ENCODE results near the gene SEMA5A.

Gene SEMA5A

DNA sequence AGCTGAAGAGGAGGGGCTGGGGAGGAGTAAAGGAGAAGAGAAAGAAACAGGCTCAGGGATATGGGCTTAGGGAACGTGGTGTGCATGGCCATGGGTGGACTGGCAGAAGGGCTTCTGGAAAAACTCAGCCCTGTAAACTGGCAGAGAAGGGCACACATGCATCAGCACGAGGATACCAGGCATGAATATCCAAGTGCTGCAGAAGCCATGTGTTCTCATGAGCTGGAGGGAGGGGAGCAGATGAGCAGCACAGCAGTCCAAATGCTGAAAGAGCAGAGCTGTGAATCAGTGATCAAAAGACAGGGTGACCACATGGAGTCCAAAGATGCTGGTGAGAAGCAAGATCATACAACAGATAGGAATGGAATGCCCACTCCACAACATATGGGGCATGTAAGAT lies 72.3 kb downstream of the SEMA5A start:
- no peak for DNase-seq

DNA sequence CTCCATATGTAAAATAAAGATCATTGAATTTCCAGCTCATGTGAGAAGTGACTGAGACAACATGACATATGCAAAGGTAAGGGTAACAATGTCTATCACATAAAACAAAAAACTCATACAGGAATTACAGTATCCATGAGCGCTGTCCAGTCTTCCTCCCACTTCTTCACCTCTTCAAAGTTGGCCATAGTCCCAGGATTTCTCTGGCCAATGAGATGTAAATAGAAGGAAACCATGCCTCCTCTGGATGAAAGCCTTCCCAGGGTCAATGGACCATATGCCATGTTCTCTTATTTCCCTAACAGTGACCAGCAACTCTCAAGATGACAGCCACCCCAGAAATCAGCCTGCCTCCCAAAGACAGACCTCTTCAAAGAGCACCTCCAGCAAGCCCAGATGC lies 75.5 kb downstream of the SEMA5A start:
- DNase-seq, result no peak

DNA sequence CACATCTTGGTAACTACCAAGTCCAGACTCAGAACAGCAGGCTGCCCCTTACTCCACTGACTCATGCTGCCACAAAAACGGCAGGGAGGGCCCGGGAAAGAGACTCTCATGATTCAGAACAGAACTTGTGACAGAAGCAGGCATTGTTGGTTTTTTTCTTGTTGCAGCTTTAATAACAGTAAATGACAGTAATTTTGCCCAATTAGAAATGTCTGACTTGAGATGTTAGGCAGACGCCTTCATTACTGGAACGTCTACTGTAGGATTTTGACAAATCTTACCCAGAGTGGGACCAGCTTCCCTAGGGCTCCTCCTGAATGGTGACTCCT lies 77.9 kb downstream of the SEMA5A start:
- peak; percentile 49 for DNase-seq

DNA sequence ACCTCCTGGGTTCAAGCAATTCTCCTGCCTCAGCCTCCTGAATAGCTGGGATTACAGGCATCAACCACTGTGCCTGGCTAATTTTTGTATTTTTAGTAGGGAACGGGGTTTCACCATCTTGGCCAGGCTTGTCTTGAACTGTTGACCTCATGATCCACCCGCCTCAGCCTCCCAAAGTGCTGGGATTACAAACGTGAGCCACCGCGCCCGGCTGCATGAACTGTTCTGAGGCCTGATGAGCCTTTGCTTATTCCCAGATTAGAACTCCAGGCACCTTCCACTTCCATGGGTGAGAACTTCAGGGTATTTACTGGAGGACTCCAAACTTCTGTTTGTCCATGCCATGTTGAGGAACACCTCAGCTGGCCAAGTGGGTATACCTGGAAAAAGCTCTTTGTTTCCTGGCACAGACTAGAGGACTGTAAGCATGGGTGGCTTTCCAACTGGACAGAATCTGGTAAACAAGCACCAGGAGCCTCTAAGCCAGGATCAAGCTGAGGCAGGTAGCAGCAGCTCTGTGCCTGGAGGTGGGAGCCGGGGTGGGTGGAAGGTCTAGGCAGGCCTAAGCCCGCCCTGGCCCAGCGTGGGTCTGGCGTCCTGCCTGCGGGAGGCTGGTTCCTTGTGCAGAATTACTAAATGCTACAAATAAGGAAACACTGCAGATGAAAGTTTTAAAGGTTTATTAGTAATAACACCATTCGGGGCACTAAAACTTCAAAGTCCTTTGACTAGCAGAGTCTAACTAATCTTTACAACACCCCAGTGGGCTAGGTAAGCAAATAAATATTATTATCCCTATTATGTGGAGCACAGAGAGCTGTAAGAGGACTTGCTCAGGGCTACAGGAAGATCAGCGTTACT lies 78.4 kb downstream of the SEMA5A start:
- peak; percentile 49 for DNase-seq

DNA sequence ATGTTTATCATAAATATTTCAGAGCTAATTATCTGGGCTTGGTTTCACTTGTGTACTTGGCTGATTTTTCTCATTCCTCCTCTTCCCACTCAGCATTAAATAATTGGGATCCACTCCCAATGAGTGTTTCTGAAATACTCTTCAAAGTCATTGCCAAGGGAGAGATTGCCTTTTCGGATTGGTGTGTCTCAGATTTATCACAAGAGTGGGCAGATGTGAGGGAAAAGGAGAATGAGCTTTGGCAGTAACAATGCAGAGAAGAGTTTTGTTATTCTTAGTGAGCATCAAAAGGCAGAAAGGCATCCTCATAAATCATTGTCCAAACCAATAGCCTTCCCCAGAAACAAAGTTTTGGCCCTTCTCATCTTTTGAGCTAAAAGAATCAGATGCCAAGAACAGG lies 79.2 kb downstream of the SEMA5A start:
- no peak for DNase-seq

DNA sequence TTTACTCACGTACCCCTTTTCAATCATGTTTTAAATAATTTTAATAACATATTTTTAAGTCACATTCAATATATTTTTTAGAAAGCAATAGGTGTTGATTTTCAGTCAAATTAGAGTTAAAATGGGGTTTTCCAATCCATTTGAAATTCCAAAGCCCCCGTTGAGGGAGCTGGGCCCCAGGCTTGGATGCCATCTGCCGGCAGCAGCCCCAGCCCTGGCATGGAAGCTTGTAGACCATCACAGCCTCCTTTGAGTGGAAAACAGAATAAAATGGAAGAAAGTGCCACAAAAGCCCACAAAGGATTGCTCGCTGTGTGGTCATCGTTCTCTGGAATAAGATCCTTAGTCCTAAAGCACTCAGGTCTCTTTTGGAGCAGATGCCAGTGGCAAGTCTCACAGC lies 81.4 kb downstream of the SEMA5A start:
- DNase-seq, result no peak

DNA sequence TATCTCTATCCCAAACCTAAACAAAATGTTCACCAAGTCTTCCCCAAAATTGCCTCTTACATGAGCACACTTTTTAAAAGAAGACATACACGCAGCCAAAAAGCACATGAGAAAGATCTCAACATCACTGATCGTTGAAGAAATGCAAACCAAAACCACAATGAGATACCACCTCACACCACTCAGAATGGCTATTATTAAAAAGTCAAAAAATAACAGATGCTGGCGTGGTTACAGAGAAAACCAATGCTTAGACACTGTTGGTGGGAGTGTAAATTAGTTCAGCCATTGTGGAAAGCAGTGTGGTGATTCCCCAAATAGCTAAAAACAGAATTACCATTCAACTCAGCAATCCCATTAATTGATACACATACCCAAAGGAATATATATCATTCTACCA lies 83.8 kb downstream of the SEMA5A start:
- DNase-seq, result no peak

DNA sequence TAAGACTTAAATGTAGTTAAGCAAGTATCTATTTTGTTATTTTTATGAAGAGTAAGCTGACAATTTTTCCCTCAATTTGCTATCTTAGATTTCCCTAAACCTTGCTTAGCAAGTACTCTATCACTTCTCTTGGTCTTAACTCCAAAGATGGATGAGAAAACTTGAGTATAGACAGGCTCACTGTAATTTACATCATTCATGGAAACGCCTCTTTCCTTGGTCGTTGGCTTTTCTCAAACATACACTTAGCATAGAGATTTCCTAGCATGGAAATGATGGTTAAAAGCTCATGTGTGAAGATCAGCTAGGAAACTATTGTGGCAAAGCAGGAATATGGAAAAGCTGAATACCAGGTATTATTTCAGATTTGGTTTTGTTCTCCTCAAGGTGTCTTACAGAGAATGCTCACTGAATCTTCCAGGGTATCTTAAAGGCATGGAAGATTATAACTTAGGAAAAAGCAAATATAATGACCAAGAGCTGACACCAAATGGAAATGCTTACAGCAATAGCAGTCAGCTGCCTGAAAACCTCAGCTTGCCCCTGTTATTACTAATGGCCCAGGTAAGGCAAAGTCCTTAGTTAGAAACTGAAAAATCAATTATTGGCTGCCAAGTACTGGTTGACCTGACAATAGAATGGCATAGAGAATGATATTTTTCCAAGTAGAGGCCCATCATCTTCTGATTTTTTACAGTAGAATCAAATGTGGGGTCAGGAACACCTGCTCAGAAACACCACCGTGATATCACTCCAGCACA lies 84.8 kb downstream of the SEMA5A start:
- no peak for DNase-seq

DNA sequence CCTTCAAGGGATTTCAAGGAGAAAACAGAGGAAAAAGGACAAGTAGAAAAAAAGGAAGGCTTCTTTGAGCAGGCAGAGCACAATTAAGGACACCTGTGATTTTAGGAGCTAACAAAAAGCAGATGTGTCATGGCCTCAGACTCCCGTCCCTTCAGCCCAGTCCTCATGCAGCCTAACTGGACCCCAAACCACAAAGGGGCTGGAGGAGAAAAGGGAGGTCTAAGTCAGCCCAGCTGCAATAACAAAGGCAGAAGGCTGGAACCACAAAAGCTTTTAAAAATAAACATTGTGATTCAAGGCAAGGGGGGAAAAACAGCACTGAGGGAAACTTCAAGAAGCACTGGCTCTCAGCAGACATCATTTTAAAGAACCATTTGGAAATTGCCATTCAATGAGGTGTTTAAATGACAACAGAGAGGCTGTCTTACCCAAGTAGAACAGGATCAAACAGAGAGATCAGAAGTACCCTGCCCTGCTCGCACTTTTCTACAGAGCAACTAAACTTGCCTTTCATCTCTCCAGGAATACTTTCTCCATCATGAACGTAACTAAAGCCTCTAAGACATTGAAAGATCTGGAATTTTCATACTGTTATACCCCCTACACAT lies 89.3 kb downstream of the SEMA5A start:
- DNase-seq, result no peak

DNA sequence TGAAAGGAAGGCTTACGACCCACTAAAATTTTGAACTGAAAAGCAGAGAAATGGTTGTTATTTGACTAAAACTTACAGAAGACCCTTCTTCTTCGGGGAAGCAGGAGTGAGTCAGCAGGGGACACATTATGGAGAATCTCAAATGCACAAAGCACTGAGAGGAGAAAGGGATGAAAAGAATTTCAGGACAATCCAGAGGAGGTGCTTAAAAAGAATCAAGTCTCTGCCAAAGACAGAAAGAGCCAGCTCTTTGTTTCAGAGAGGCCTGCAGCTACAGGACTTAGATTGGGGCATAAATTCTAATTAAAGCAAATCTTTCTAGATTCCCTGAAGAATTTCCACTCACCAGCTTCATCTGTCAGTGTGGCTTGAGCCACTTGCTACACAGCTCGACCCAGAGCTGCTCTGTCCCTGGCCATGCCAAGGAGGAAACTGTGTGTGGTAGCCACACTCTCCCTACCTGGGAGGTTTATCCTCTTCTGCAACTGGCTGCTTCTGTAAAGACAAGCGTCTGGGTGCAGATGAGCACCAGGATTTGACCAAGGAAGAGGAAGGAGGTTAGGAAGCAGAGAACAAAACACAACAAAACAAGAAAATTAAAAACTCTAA lies 89.9 kb downstream of the SEMA5A start:
- DNase-seq, result no peak

DNA sequence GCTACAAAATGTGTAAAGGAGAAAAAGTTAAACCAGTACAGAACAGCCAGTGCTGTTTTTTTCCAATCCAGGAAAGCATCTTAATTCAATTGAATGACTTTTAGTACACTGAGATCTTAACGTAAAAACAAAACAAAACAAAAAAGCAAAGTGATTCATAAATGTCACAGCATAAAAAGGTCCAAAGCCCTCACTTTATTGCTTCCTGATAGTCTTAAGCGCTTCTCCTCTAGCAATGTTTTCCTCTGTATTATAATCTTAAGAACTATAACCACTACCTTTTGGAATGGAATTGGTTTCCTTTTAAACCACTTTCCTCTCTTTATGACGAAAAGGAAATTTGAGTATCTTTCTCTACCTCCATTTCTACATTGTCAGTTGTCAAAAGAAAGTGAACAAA lies 91.4 kb downstream of the SEMA5A start:
- no peak for DNase-seq

DNA sequence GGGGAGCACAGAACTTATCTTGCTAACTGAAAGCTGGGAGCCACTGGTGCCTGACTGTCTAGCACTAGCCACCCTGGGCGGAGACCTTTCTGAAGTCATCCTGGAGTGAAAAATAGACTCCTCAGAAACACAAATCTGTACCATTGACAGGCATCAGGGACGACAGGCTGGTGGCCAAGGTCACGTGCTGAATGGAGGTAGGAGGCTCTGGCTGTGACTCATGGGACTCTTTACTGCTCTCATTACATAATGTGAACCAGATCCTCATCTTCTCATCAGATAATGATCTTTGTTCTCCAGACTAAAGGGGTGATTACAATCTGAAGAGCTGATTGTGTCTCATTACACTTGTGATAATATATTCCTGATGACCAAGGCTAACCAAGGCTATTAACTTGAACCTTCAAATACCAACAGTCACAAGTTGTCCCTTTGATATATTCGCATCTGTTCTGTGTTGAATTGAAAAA lies 91.8 kb downstream of the SEMA5A start:
- DNase-seq, result peak; percentile 13

DNA sequence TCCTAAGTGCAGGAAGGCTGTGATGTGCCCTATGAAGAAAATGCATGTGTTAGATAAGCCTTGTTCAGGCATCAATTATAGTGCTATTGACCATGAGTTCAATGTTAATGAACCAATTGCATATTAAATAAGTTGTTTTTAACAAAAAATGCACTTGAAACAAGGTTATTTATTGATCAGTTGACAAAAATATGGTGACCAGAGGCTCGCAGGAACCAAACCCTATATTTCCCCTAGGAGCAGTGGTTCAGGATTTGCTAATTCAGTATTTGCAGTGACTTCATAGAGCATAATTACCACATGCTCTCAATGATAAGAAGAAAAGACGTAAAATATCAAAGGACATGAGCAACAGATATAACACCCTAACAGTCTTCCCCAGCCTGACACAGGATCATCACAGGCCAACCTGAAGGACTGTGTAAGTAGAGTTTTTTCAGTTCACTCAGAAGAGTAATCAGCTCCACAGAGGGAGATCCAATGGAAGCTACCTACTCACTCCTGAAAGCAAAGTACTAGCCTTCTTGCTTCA lies 92.3 kb downstream of the SEMA5A start:
- no peak for DNase-seq

DNA sequence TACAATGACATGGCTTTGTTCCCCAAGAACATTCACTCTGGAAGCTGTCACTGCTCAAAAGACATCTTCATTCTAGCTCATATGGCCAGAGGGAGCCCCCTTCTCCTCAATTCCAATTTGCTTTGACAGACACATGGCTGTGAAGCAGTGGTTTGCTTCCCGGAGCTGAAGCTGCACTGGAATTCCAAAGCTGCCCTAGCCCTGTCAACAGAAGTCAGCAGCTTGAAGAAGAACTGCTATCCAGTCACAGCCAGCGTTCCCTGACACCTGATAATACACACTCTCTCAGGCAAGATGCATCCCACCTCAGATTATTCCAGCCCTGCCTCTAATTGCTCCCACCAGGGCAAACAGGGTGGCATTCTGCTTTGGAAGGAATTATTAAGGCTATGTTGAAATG lies 93.7 kb downstream of the SEMA5A start:
- DNase-seq, result no peak

DNA sequence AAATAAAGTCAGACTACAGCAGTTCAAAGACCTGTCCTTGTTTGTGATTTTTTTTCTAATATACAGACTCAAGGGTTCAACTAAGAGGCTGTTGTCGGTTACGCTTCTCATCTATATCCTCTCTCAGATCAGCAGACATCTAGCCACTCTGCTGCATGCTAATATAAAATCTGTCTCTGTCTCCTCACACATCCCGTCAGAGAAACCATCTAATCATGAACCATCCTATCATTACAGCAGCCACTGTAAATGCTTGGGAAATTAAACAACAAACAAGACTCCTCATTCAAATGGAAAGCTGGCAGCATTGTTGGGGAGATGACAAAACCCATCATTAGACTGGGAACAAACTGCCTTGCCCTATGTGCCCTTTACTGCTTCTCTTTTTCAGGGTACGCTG lies 94.8 kb downstream of the SEMA5A start:
- DNase-seq, result no peak

DNA sequence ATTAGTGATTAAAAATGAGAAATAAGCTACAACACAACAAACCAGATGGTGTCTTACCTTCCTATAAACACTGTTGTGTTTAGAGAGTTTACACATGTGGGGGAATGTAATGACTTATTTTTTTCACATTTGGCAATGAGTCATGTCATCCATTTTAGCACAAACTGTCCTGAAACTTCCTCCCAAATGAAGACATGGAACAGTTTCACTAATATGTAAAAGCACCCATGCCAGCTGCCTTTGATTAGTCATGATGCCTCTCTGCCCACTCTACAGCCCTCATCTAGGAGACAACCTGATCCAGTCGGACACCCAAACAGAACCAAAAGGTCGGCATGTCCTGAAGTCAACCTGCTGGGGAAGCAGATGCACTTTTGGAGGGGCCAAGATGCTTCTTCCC lies 98.2 kb downstream of the SEMA5A start:
- no peak for DNase-seq

DNA sequence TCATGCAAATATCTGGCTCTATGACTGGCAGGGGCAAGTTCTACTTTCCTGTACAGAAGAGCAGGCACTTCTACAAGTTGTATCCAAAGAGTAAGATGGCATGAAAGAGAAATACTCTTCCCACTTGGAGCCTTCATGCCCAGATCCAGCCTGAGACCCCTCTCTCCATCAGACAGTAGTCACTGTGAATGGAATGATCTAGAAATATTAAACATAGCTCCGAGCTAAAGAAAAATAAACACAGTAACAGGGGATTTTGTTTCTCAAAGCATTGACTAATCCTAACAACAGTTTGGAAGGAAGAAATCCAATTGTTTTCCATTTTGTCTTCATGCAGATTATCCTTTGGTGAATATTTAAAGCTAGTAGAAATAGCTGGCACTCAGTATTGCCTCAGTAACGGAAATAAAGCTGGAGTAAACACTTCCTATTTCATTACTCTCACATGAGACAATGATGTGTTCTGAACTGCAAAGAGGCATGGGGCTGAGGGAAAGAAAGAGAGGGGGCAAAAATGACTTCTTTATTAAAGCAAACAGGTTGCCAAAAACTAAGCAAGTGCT lies 100.0 kb downstream of the SEMA5A start:
- DNase-seq, result no peak

DNA sequence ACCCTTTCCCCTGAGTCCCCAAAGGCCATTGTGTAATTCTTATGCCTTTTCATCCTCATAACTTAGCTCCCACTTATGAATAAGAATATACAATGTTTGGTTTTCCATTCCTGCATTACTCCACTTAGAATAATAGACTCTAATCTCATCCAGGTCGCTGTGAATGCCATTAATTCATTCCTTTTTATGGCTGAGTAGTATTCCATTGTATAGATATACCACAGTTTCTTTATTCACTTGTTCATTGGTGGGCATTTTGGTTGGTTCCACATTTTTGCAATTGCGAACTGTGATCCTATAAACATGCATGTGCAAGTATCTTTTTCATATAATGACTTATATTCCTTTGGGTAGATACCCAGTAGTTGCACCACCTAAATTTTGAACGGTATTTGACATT lies 101.5 kb downstream of the SEMA5A start:
- DNase-seq, result no peak

DNA sequence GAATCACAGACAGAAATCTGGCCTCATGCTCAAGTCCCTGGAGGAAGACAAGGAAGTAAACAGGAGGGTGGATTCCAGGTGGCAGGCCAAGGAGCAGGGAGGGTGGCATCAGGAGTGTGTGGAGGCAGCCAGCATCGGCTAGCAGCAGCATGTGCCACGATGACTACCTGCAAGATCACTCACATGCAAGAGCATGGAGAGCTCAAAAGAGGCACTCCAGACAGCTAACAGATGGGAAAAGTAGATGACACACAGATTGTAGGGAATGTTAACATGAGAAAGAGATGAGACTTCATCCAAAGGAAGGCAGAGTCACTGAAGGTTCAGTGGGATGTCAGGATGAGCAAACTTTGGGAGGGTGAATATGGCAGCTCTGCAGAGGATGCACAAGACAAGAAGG lies 104.3 kb downstream of the SEMA5A start:
- DNase-seq, result no peak

DNA sequence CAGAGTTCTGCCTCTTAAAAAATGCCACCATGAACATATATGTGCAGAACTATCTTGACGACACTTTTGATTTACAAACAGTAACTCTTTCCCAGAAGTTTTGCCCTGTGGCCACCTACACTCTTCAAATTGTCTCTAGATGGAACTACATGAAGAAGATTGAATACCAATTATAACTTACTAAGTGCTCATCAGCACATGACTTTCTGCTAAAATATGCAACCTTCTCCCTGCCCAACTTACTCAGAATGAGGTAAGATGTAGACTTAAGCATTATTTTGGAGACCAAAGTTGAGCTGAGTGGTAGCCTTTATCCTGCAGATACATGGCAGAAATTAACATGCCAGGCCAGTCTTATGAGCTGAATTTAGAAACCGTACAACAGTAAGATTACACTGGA lies 105.4 kb downstream of the SEMA5A start:
- DNase-seq, result no peak

DNA sequence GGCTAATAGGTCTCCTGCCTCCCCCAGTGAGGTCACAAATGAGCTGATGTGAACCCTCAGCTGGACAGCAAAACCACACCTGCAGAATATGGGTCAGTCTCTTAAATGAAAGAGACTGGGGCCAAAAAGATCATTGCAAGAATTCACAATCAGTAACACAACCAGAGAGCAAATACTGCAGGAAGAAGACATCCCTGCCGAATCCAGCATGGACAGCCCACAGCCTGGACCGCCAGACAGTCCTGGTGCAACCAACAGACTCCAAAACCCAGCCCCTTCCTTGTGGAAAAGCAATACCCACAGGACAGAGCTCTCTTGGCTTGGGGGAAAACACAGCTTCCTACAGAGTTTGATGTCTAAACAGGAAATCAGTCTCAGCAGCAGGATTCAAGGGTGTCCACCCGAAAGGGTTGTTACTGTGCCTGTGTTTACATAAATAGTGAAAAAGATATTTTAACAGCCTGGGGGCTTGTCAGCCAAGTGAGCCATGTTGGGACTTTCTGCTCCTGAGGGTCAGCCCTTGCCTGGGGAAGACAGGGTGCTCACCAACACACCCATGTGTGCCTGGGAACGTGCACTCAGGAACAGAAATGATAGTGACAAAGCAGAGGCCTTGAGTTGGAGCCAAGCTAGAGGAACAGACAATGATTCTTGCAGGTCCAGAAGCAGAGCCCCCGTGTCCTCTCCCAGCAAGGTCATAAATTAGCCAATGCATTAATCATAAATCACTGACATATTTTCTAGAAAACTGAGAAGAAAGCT lies 106.2 kb downstream of the SEMA5A start:
- no peak for DNase-seq

Measured in DMS79 treated with DMSO at 0.1 percent for 48 hours (cell line).